Activated CD8-positive, alpha-beta memory T cell treated with anti-CD3 and anti-CD28 coated beads, Interleukin-2, amount 50 U/mL, for 48 hours (primary cell): ENCODE results near the gene PPP2R5B.

Experiments used
- DNase-seq: peaks from one replicate; pipeline ENCODE4 v3.0.0-alpha.2; 2020

Gene PPP2R5B

GRCh38 chr11:64910451-64911093 lies 13.9 kb upstream of the PPP2R5B start:
- no peak for DNase-seq

DNA sequence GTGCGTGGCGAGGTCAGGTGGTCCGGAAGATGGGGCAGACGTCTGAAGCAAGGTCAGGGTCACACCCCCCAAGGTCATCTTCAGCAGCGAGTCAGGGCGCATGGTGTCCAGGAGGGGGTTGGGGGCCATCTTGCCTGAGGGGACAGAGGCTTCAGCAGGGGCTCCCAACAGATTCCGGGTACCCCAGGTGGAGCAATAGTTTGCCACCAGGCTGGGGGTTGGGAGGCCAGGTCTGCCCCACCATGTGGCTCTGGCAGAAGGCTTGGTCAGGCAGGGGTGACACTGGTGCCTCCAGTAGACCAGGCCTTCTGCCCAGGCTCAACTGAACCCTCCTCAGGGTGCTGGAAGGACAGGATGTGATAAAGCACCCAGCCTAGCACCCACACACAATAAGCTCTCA lies 13.3 kb upstream of the PPP2R5B start:
- DNase-seq: no peak

DNA sequence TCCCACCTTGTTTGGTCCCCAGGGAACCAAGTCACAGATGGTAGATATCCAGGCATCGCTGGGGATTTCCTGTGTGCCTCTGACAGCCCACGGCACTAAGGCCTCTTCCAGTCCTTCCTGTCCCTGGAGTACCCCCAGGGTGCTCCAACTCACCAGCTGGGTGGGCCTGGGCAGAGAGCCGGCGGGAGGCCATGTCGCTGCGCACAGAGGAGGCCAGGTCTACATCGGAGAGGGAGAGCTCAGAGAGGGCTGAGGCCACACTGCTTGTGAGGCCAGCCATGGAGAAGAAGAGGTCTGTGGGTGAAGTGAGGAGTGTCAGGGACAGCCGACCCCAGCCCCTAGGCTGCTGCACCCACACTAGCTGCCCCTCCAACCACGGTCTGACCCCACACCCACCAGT lies 12.8 kb upstream of the PPP2R5B start:
- DNase-seq: no peak

DNA sequence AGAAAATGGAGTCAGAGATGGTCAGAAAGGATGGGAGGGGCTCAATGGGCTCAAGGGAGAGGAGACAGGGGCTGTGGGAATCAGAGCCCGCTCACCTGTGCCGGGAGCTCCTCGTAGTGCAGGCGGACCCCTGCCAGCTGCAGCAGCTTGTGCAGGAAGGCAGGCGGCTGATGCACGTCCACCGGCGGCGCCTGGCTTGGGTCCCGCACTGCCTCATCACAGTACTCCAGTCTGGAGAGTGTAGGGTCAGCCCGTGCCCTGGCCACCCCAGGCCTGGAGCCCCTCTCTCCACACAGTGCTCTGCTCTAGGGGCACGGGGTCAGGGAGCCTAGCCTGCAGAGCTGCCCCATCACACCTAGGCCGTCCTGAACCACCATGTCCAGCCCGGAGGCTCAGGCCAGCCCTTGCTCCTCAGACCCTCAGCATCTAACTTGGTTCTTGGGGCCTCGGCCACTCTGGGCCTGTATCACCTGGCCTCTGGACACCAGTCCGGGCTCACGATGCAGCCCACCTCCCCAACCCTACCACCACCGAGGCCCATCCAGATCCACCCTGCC lies 11.2 kb upstream of the PPP2R5B start:
- no peak for DNase-seq

DNA sequence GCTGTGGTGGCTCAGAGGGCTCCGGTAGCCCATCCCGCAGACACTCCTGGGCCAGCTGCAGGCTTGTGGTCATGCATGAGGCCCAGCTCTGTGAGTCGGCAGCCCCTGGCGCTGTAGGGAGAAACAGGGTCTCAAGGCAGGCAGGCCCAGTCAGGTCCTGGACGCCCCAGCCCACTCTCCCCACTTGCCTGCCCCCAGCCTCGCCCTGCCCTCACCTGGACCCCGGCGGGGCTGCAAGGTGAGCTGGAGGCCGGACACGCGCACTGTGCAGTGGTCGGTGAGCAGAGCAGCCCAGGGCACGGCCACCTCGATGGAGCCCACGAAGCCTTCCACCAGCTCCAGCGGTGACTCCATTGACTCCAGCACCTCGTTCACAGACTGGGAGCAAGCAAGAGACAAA lies 10.4 kb upstream of the PPP2R5B start:
- DNase-seq: no peak

DNA sequence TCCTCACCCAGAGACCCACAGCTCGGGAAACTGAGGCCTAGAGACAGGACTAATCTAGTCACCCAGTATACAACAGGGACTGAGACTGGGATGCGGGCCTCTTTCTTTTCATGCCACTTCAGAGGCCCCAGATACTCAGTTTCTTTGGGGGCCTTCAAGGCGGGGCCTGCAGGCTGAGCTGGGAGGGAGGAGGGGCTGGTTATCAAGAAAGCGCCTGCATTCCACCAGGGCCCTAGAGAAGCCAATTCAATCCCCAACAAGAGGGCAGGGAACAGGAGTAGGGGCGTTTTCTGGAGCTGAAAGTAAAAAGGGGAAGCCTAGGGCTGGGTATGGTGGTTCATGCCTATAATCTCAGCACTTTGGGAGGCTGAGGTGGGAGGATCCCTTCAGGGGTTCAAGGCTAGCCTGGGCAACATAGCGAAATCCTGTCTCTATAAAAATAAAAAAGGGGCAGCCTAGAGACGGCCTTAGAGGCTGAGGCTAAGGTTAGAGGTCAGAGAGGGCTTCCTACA lies 9.1 kb upstream of the PPP2R5B start:
- DNase-seq: no peak

DNA sequence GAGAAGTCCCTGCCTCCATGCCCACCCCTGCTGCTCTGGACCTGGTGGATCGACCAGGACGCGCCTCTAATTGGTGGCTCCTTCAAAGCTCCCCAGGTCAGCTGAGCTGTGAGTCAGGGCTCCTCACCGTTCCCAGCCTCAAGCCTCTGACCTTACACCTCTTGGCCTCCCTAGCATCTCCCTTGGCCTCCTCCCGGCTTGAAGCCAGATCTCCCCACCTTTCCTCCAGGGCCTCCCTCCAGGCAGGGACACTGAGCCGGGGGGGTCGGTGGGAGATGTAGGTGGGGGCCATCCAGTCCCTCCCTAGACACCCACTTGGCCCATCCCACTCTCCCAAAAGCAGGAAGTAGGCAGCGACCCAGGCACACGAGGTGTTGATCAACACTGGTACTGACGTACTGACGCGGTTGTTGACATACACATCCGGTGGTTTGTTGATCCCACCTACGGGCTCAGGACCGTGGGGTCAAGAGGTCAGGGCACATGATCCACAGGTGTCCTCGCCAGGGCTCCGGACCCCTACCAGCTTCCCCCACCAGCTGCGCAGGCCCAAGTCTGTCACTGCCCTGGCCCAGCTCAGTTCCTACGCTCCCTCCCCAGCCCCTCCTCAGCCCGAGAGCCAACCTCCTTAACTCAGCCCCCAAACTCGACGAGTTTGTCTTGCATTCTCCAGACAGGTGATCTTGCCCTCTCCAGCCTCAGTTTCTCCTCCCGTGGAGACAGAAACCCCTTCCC lies 8.3 kb upstream of the PPP2R5B start:
- peak; percentile 72 for DNase-seq

GRCh38 chr11:64916775-64917662 lies 7.5 kb upstream of the PPP2R5B start, which contains the start of gene ATG2A:
Gene ATG2A (minus strand): TSS chr11:64917209. CDS start chr11:64917135, 74 bp downstream.
- peak; percentile 99 for DNase-seq

DNA sequence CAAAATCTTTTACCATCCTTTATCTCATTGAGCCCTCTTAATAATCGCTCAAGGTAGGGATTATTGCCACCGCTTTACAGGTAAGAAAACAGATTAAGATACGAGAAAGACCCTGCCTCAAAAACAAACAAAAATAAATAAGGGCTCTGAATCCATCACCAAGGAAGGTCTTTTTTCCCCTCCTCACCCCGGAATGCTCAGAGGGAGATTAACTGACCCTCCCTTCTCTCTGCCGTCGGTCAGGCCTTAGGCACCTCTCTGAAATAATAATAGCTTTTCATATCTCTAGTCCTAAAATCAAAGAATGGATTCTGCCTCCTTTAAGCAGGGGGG lies 6.9 kb upstream of the PPP2R5B start:
- DNase-seq: no peak

- no peak for DNase-seq
Measured at GRCh38 chr11:64918017-64918416, 6.5 kb upstream of the PPP2R5B start.

GRCh38 chr11:64919627-64920026 lies 4.9 kb upstream of the PPP2R5B start:
- DNase-seq: no peak

GRCh38 chr11:64920124-64920523 lies 4.4 kb upstream of the PPP2R5B start:
- no peak for DNase-seq

DNA sequence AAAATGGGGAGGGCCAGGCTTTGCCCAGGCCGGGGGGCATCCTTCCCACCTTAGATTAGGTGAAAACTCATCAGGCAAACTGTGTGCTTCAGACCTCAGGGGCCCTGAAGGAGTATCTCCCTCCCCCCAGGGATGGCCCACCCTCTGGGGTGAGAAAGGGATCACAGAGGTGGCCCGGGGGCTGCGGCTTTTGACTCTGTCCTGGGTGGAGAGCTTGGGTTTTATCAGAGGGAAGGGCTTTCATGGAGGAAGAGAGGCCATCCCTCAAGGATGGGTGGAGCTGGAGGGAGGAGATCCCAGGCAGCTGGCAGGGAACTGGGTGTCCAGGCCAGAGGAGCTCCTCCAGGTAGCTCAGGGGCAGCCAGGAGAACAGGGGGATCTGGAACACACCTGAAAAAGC lies 3.1 kb upstream of the PPP2R5B start:
- no peak for DNase-seq

- DNase-seq: no peak
Measured at GRCh38 chr11:64923151-64923661, 1.3 kb upstream of the PPP2R5B start.

- DNase-seq: no peak
Measured at GRCh38 chr11:64924910-64925284, 408 bp downstream of the PPP2R5B start.

DNA sequence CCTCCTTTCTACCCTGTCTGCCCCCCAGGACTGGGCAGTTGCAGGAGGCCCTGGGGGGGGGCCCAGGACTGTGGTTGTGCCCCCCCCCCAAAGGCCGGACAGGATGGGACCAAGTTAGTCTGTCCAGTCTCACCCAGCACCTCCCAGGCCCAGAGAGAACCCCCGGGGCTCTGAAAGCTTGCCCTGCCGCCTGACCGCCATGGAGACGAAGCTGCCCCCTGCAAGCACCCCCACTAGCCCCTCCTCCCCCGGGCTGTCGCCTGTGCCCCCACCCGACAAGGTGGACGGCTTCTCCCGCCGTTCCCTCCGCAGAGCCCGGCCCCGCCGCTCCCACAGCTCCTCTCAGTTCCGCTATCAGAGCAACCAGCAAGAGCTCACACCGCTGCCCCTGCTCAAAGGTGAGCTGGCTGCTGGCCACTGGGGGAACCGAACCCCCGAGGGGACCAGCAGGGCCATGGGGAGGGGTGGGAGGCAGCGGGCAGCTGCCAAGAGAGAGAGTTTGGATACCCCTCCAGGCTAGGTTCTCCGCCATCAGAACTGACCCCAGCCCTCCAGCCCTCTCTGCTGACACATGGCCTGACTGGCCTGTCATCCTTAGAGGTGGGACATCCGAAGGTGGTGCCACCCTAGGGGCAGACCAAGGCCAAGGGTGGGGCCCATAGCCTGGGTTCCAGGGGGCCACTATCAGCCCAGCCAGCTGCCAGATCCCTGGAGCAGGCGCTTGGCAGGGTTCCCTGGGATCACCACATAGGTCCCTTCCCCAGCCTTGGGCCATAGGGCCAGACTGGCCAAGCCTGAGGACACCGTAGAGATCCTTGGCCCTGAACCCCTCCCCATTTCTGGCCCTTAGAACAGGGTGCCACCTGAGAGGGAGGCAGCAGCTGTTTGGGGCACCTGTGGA lies 1.3 kb downstream of the PPP2R5B start:
- no peak for DNase-seq

- DNase-seq: no peak
Measured at GRCh38 chr11:64926689-64927088, 2.2 kb downstream of the PPP2R5B start.

GRCh38 chr11:64928957-64929356 lies 4.5 kb downstream of the PPP2R5B start:
- no peak for DNase-seq

GRCh38 chr11:64929625-64930024 lies 5.1 kb downstream of the PPP2R5B start:
- no peak for DNase-seq

DNA sequence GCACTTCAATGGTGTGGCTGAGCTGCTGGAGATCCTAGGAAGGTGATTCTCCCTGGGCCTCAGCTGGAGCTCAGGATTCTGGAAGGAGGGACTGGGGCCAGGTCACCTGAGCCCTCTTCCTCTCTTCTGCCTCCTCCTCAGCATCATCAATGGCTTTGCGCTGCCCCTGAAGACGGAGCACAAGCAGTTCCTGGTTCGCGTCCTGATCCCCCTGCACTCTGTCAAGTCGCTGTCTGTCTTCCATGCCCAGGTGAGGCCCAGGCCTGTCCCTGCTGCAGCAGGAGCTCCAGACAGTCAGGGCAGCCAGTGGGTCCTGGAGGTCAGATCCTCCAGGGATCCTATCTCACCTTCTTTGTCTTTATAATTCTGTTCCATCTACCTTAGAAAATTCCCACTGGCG lies 5.9 kb downstream of the PPP2R5B start:
- DNase-seq: no peak

GRCh38 chr11:64931290-64931689 lies 6.8 kb downstream of the PPP2R5B start:
- DNase-seq: no peak

GRCh38 chr11:64932324-64932723 lies 7.8 kb downstream of the PPP2R5B start:
- DNase-seq: no peak
